Transverse colon (tissue), 4 donors: Measurements from ENCODE around the gene COX7B2. TPM values are rescaled to one million over a fixed set of nuclear protein-coding genes. Genes with fewer than 3 reads are reported as not detected.

ENCODE experiments used
- DNase-seq: peaks from one replicate; pipeline ENCODE4 v3.0.0-alpha.2; 2019
- H3K27ac ChIP-seq, 4 donors: fragments of 200-600 bp; sonication (generic); 2 replicates each; pipeline ENCODE4 v1.5.1; 2016 to 2018; ENCODE audit warnings: inconsistent platforms in 4 of 4
- H3K27me3 ChIP-seq: fragments of 200-600 bp; sonication (generic); 2 replicates; pipeline ENCODE4 v1.5.1; 2017; ENCODE audit warnings: inconsistent platforms
- H3K36me3 ChIP-seq, 4 donors: fragments of 200-600 bp; sonication (generic); 2 replicates each; pipeline ENCODE4 v1.5.1; 2017 to 2019; ENCODE audit warnings: inconsistent platforms in 4 of 4
- H3K4me1 ChIP-seq, 4 donors: fragments of 200-600 bp; sonication (generic); 2 replicates each; pipeline ENCODE4 v1.5.1; 2017 to 2020; ENCODE audit warnings: inconsistent platforms in 4 of 4
- H3K4me3 ChIP-seq, 4 donors: fragments of 200-600 bp; sonication (generic); 1 replicate in 1 of 4; 2 replicates in 3 of 4; pipeline versions ENCODE4 v1.5.1 to v1.6.1; 2017 to 2019; ENCODE audit warnings: inconsistent platforms in 4 of 4
- H3K9me3 ChIP-seq, 2 donors: fragments of 200-600 bp; sonication (generic); 2 replicates each; pipeline ENCODE4 v1.5.1; 2017 to 2019; ENCODE audit warnings: inconsistent platforms in 2 of 2
- CTCF ChIP-seq, 5 experiments: fragments of 200-600 bp in 3 of 5; fragments of 450-650 bp in 2 of 5; sonication (generic) in 3 of 5; IDR thresholded peaks; 1 replicate in 2 of 5; 2 replicates in 3 of 5; pipeline ENCODE4 v1.5.1; 2016 to 2017; ENCODE audit warnings: antibody characterized with exemption in 5 of 5, inconsistent platforms in 3 of 5, mild to moderate bottlenecking in 2 of 5, moderate library complexity in 1 of 5
- EP300 ChIP-seq: sonication (generic); formaldehyde crosslinking; IDR thresholded peaks from one replicate; pipeline ENCODE4 v1.6.1; 2017; ENCODE audit warnings: antibody characterized with exemption, low read depth
- POLR2A ChIP-seq: fragments of 450-650 bp; IDR thresholded peaks from one replicate; pipeline ENCODE4 v1.6.1; 2016; ENCODE audit warnings: antibody characterized with exemption, mild to moderate bottlenecking, moderate library complexity
- POLR2AphosphoS5 ChIP-seq, 3 donors: sonication (generic); formaldehyde crosslinking; IDR thresholded peaks; one replicate each; pipeline ENCODE4 v1.6.1; 2016; ENCODE audit warnings: antibody characterized with exemption in 3 of 3
- WGBS, 2 donors: methylation state at CpG; one replicate each; pipeline ENCODE4 v1.1.5; 2018; ENCODE audit warnings: low coverage in 1 of 2; 5-methylcytosine and 5-hydroxymethylcytosine counted together
- in situ Hi-C, 4 donors: fragments of 200-750 bp; cut with MboI; loops; one replicate each; pipeline versions ENCODE4 v1.15.0 to v1.15.1; 2017; ENCODE audit warnings: low sequenced_read_pairs in 3 of 4, low pct_ligation_motif_present in 1 of 4, low pct_unique_long_range_greater_than_20kb in 1 of 4
- intact Hi-C: fragments of 100-400 bp; cut with DNase I; formaldehyde crosslinking; loops from one replicate; pipeline ENCODE4 v1.15.1; 2023; ENCODE audit warnings: low total_unique reads
- total RNA-seq, 4 donors: library from RNA; depleted of rRNA; stranded (reverse); fragments of >200 nt; gene quantifications; one replicate each; pipeline ENCODE4 v1.1.0, GENCODE V29; 2016

COX7B2 gene
- total RNA-seq, 4 donors from 2014 or later: not detected

DNA sequence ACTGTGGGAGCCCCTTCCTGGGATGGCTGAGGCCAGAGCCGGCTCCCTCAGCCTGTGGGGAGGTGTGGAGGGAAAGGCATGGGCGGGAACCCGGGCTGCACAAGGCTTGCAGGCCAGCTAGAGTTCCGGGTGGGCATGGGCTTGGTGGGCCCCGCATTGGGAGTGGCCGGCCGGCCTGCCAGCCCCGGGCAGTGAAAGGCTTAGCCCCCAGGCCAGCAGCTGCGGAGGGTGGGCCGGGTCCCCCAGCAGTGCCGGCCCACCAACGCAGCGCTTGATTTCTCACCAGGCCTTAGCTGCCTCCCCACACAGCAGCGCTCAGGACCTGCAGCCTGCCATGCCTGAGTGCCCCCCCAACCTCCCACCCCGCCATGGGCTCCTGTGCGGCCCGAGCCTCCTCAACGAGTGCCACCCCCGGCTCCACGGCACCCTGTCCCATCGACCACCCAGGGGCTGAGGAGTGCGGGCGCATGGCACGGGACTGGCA, 78.0 kb downstream of the COX7B2 start:
- TF ChIP-seq POLR2AphosphoS5 (IDR thresholded peaks at IDR 0.05) (no peak), EP300 (no peak)
- no peaks in the 10 kb centered on the region for H3K36me3 ChIP-seq
- H3K4me3 ChIP-seq: no peak overlapping the region
- H3K4me1 ChIP-seq: no peaks in the 10 kb centered on the region
- intact Hi-C loops (no loop called here), in situ Hi-C loops (no loop called here)
- H3K27me3 ChIP-seq: no peaks in the 10 kb centered on the region
- 96% methylated on average over 9 of the region's 24 CpGs; no CpG with 5 or more reads in 1 of the 2 donors for WGBS, 2 donors
- no peaks in the 10 kb centered on the region for H3K9me3 ChIP-seq
- no peak overlapping the region for H3K27ac ChIP-seq
- DNase-seq: no peak

GRCh38 chr4:46820154-46820553, 88.9 kb downstream of the COX7B2 start:
- Histone ChIP-seq H3K9me3 (no peaks in the 10 kb centered on the region), H3K4me3 (no peak overlapping the region), H3K27me3 (no peaks in the 10 kb centered on the region), H3K36me3 (no peaks in the 10 kb centered on the region), H3K27ac (no peak overlapping the region), H3K4me1 (no peaks in the 10 kb centered on the region)
- no peak for DNase-seq
- in situ Hi-C loops: no loop called here
- no peak for TF ChIP-seq EP300
- TF ChIP-seq POLR2A: no peak
- no peak for TF ChIP-seq POLR2AphosphoS5 (IDR thresholded peaks at IDR 0.05)
- no peak for TF ChIP-seq CTCF (IDR thresholded peaks at IDR 0.05)
- intact Hi-C loops: no loop called here
- WGBS, 2 donors: 89 to 100% methylated on average over 1 to 6 of the region's 6 CpGs

- WGBS, 2 donors: 95 to 100% methylated on average over 3 of the region's 3 CpGs
- Histone ChIP-seq H3K9me3 (no peaks in the 10 kb centered on the region), H3K36me3 (no peaks in the 10 kb centered on the region), H3K27ac (no peak overlapping the region), H3K4me3 (no peak overlapping the region), H3K27me3 (no peaks in the 10 kb centered on the region), H3K4me1 (no peaks in the 10 kb centered on the region)
- no peak for DNase-seq
- in situ Hi-C loops: no loop called here
- intact Hi-C loops: no loop called here
- TF ChIP-seq CTCF (IDR thresholded peaks at IDR 0.05): no peak
- TF ChIP-seq POLR2A: no peak
- no peak for TF ChIP-seq EP300
- TF ChIP-seq POLR2AphosphoS5 (IDR thresholded peaks at IDR 0.05): no peak
Observed at GRCh38 chr4:46819095-46819494, 90.0 kb downstream of the COX7B2 start.

GRCh38 chr4:46818604-46819003, 90.4 kb downstream of the COX7B2 start:
- no peak overlapping the region for H3K27ac ChIP-seq
- no peaks in the 10 kb centered on the region for H3K36me3 ChIP-seq
- no peaks in the 10 kb centered on the region for H3K9me3 ChIP-seq
- TF ChIP-seq POLR2AphosphoS5 (IDR thresholded peaks at IDR 0.05) (no peak), CTCF (IDR thresholded peaks at IDR 0.05) (no peak), POLR2A (no peak), EP300 (no peak)
- in situ Hi-C loops: no loop called here
- intact Hi-C loops: no loop called here
- H3K27me3 ChIP-seq: no peaks in the 10 kb centered on the region
- H3K4me3 ChIP-seq: no peak overlapping the region
- H3K4me1 ChIP-seq: no peaks in the 10 kb centered on the region
- 54 to 74% methylated on average over 4 of the region's 4 CpGs for WGBS, 2 donors
- DNase-seq: no peak

DNA sequence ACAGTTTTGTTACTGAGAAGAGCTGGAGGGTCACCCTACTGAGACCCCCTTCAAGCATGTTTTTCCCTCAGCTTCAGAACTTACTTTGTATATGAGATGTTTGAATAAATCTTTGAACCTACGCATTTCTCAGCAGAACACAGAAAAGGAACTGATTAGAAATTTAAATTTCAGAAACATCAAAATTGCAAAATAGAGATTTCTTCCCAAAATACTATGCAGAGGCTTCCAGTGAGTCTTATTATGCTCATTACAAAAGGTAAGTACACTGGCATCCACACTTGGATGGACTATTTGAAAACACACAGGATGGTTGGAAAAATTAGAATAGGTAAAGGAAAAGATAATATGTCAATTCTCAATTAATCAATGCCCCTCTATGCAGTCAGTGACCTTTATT, 91.2 kb downstream of the COX7B2 start:
- intact Hi-C loops (no loop called here), in situ Hi-C loops (no loop called here)
- Histone ChIP-seq H3K4me3 (no peak overlapping the region), H3K27me3 (no peaks in the 10 kb centered on the region), H3K36me3 (no peaks in the 10 kb centered on the region), H3K4me1 (no peaks in the 10 kb centered on the region), H3K9me3 (no peaks in the 10 kb centered on the region), H3K27ac (no peak overlapping the region)
- TF ChIP-seq EP300 (no peak), POLR2A (no peak), POLR2AphosphoS5 (IDR thresholded peaks at IDR 0.05) (no peak), CTCF (IDR thresholded peaks at IDR 0.05) (no peak)
- 82 to 96% methylated on average over 1 of the region's 1 CpG for WGBS, 2 donors
- no peak for DNase-seq
